ENCODE data around the gene PPP1R2. TPM values are rescaled to one million over a fixed set of nuclear protein-coding genes. Genes with fewer than 3 reads are reported as not detected.

Gene PPP1R2
- total RNA-seq, 1 experiment from 2014 or later, result 46.1 TPM

- Histone ChIP-seq H2AFZ (ENCODE audit: low read depth, low read length, poor library complexity, severe bottlenecking) (no peak overlapping the region), H3K4me2 (ENCODE audit: low read length) (no peak overlapping the region), H3K9me3 (ENCODE audit: control insufficient read depth in 1 of 2, insufficient read depth in 1 of 2, low read depth in 1 of 2, low read length in 2 of 2) (no peaks in the 10 kb centered on the region), H4K20me1 (ENCODE audit: insufficient read depth) (no peaks in the 10 kb centered on the region), H3K27ac (ENCODE audit: low read depth, low read length) (no peak overlapping the region), H3K79me2 (ENCODE audit: insufficient read depth, low read length) (peaks cover 10% of the 10 kb centered on the region), H3K9me2 (ENCODE audit: insufficient read depth) (no peaks in the 10 kb centered on the region), H3K36me3 (ENCODE audit: control insufficient read depth in 1 of 2, insufficient read depth in 2 of 2, low read length in 2 of 2) (peaks cover 0 to 2% of the 10 kb centered on the region in 2 experiments; a peak in 1 of 4 replicates), H3K4me1 (ENCODE audit: control insufficient read depth in 1 of 2, insufficient read depth in 2 of 2, low read length in 2 of 2) (no peaks in the 10 kb centered on the region), H3K9ac (ENCODE audit: low read length) (no peak overlapping the region), H3K4me3 (replicated peaks in 1 of 2; ENCODE audit: low read depth in 1 of 2, low read length in 2 of 2) (no peak overlapping the region), H3K27me3 (ENCODE audit: insufficient read depth, low read length) (no peaks in the 10 kb centered on the region)
- ChIA-PET CTCF (interaction anchor here (9.4 kb wide), 1 partner anchor 256 kb away, joined by 142 read pairs; the partner anchor contains the start of gene XXYLT1), POLR2A (interaction anchor here (1.1 kb wide), 1 partner anchor 407 kb away, joined by 3 read pairs; no protein-coding TSS in a partner anchor), RAD21 (ENCODE audit: low non-redundant PET in 1 of 2, low total read pairs in 2 of 2, uncharacterized antibody in 2 of 2, unreplicated experiment in 2 of 2) (interaction anchor here in 1 of 2 experiments (0.7 kb wide), 1 partner anchor 13 kb away, joined by 3 read pairs; no protein-coding TSS in a partner anchor)
- TF ChIP-seq ZBTB33 (IDR thresholded peaks at IDR 0.05; ENCODE audit: extremely low read depth, insufficient replicate concordance, low read length) (no peak), RAD21 (IDR thresholded peaks at IDR 0.05; ENCODE audit: low read depth) (no peak), SRF (IDR thresholded peaks at IDR 0.05; ENCODE audit: low read depth) (no peak), ZFX (IDR thresholded peaks at IDR 0.05) (no peak), SP1 (IDR thresholded peaks at IDR 0.05; ENCODE audit: low read depth) (no peak)
- TF ChIP-seq, protein P1, sequence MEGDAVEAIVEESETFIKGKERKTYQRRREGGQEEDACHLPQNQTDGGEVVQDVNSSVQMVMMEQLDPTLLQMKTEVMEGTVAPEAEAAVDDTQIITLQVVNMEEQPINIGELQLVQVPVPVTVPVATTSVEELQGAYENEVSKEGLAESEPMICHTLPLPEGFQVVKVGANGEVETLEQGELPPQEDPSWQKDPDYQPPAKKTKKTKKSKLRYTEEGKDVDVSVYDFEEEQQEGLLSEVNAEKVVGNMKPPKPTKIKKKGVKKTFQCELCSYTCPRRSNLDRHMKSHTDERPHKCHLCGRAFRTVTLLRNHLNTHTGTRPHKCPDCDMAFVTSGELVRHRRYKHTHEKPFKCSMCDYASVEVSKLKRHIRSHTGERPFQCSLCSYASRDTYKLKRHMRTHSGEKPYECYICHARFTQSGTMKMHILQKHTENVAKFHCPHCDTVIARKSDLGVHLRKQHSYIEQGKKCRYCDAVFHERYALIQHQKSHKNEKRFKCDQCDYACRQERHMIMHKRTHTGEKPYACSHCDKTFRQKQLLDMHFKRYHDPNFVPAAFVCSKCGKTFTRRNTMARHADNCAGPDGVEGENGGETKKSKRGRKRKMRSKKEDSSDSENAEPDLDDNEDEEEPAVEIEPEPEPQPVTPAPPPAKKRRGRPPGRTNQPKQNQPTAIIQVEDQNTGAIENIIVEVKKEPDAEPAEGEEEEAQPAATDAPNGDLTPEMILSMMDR (IDR thresholded peaks at IDR 0.05 in 2 of 3, conservative IDR thresholded peaks at IDR 0.05 in 1 of 3; ENCODE audit: borderline replicate concordance in 1 of 3, insufficient read depth in 1 of 3, low read depth in 2 of 3, low read length in 2 of 3), result no peak
- BruUV-seq (replicated peaks), result no TSS peak
- ATAC-seq, result no peak
- intact Hi-C loops (cut with micrococcal nuclease), result no loop called here
- DNase-seq (ENCODE audit: low read depth, low spot score), result no peak
Measured at GRCh38 chr3:195526492-195526891, 16.6 kb downstream of the PPP1R2 start.

Measured in HCT116 (cell line).